Activated CD4-positive, alpha-beta T cell treated with anti-CD3 and anti-CD28 coated beads, Interleukin-2, Interleukin-4, amounts not matched to agents 100 ng/mL and 50 ng/mL, durations not matched to agents 16 hours and 8 hours (primary cell): ENCODE data around the gene TANGO2.

ENCODE experiments used
- DNase-seq: peaks from one replicate; pipeline ENCODE4 v3.0.0-alpha.2; 2020; ENCODE audit warnings: low spot score

Gene TANGO2

DNA sequence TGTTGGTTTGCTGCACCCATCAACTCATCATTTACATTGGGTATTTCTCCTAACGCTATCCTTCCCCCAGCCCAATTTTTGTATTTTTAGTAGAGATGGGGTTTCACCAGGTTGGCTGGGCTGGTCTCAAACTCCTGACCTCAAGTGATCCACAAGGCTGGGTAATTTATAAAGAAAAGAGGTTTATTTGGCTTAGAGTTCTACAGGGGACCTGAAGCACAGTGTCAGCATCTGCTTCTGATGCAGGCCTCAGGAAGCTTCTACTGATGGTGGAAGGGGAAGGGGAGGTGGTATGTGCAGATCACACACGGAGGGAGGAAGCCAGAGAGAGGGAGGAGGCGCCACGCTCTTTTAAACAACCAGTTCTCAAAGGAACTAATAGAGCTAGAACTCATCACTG is 25.8 kb downstream of the TANGO2 start:
- DNase-seq = no peak

DNA sequence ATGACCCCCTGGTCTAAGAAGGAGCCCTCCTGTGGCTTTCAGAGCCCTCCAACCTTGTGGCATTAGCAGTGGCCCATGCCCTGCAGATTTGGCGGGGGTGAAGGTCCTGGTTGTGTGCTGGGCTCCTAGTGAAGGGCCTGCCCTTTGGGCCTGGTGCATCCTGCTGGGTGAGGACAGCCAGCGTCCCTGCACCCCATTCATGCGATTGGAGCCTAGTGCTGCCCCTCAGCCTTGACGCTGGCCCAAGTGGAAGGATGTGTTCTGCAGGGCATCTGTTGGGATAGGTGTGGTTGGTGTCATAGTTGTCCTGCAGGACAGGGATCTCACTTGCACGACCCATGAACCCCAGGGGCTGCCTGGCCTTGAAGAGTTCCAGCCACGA is 31.0 kb downstream of the TANGO2 start:
- no peak for DNase-seq

DNA sequence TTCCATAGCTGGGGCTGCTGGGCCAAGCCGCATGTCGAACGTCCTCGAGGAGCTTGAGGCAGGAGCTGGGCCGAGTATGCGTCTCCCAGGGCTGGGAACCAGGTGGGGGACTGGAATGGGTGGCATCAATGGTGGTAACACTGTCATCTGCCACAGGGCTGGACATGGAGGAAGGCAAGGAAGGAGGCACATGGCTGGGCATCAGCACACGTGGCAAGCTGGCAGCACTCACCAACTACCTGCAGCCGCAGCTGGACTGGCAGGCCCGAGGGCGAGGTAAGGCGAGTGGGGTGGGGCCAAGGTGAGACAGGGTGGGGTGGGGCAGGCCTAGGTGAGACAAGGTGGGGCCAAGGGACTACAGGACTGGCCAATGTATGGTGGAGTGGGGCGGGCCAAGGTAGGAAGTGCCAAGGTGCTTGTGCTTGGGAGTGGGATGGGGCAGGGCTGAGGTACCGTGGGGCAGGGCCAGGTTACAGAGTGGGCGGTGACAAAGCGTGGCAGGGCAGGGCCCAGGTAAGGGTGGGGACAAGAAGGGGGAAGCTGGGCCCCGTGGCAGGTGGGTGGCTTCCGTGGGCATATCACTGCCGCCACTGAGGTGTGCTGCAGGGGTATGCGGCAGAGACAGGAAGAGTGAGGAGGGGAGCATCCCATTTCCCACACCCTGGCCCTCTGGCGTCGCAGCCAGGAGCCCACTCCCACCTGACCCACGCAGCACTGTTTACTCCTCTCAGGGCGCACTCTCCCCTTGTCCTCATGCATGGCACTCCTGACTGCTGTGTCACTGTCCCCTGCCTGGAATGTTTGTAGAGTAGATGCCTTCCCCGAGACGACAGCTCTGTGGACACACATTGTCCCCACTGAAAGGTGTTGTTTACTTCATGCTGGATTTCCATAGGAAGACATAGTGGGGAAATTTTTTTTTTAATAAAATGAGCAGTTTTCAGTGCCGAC is 31.7 kb downstream of the TANGO2 start:
- no peak for DNase-seq

DNA sequence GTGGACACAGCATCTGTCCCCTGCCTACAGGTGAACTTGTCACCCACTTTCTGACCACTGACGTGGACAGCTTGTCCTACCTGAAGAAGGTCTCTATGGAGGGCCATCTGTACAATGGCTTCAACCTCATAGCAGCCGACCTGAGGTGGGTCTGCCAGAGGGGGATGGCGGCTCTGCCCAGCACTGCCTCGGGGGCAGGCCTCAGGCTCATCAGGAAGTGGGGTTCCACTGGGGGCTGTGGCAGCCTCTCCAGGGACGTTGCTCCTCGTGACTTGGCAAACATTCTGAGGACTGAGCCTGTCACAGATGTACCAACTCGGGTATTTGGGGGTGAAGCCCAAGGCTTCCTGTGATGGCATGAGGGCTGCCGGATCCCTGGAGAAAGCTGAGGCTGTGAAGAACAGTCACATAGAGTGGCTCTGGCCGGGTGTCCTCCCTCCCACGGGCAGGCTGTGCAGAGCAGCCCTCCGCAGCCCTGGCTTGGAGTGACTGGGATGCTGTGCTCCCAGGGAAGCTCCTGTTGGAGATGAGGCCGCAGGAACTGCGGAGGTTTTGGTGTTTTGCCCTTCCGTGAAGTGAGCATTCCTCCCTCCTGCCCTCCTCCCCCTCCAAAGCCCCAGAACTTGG is 32.6 kb downstream of the TANGO2 start:
- no peak for DNase-seq

DNA sequence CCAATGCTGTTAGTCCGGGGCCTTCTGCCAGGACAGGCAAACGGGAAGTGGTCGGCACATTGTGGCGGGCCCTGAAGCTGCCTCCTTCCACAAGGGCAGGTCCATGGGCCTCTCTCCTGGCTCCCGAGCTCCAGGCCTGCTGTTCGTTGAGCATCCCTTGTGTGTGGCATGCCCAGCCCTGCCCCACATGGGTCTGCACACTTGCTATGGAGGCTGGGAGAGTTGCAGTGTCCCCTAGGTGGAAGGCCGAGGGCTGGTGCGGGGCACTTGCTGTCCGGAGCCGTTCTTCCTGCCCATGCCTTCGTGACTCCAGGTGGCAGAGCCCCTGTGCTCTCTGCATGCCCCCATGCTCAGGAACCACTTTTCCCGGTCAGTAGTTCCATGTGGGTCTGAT is 33.1 kb downstream of the TANGO2 start:
- DNase-seq = no peak

DNA sequence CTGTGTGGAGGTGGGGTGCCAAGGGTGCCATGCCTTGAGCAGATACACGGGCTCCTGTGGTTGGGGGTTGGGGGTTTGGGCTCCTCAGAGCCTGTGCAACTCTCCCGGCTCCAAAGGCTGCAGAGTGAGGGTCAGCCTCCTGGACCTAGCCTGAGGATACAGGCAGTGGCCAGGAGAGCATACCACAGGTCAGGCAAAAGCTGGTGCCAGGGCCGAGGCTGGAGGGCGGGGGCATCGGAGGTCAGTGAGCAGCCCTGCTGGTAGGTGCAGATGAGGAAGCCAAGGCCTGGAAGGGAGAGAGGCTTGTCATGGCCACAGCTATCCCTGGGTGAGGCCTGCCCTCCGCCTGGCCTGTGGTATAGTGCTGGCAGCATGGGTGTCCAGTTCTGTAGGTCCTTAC is 33.6 kb downstream of the TANGO2 start:
- no peak for DNase-seq

DNA sequence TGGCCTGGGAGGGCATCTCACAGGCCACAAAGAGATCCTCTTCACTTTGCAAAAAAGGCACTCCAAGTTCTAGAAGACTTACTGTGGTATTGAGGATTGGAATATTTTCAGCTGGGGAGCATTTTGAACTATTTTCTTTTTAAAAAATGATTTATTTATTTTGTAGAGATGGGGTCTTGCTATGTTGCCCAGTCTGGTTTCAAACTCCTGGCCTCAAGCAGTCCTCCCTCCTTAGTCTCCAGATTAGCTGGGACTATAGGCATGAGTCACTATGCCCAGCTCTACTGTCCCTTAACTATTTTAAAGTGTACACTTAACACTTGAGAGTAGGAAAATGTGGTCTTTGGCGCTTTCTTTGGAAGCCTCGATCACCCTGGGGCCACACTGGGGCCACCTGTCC is 34.2 kb downstream of the TANGO2 start:
- DNase-seq = no peak

DNA sequence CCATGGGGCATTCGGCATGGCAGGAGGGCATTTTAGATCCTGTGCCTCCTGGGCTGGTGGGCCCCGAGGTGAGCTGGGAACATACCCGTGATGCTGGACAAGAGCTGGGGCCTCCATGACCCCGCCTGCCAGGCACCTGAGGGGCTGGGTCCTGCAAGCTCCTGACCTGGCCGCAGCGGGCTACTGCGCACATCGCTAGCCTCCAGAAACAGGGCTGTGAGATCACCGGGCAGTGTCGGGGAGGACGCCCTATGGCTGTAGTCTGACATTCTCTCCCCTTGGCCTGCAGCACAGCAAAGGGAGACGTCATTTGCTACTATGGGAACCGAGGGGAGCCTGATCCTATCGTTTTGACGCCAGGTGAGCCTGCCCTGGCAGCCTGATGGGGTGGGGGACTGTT is 34.7 kb downstream of the TANGO2 start:
- DNase-seq = no peak

DNA sequence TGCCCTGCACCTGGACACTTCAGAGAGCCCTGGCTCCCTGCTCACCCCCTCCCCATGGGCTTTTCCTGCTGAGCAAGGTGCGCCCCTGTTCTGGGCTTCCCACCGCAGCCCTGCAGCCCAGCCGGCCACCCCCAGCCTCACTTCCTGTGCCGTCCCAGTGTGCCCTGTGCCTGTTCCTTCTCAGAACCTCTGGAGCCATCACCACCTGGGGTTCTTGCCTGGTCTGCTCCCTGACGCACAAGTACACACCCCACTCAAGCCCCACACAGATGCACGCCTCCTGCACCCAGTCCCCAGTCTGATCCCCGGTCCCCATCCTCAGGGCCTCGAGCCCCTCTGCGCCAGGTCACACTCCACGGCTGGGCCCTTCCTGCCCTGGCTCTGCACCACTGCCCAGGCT is 35.3 kb downstream of the TANGO2 start:
- no peak for DNase-seq

DNA sequence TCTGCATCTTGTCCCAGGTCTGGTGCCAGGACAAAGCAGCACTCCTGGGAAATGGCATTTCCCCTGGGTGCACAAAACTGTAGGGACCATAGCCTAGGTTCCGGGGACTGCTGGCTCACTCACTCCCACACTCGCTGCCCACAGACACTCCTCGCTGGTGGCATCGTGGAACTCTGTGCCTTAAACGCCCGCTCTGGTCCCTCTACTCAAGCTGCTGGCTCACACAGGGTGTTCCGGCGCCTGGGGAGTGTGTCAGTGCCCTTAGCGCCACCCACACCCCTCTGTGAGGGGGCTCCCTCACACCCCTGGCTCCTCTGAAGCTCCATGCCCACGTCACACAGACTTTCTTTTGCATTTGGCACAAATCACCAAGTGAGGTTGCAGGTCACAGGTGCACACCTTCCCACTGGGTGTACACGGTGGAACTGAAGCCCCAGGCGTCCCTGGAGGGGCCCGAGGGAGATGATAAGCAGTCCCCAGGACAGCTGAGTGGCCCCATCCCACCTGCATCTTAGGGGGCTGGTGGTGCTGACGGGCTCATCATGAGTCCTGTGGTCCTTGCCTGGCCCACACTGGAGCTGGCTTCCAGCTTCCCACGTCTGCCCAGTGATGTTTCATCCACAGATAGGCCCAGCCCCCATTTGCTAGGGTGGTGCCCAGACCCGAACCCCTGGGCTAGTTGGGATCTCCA is 35.9 kb downstream of the TANGO2 start:
- DNase-seq = no peak

DNA sequence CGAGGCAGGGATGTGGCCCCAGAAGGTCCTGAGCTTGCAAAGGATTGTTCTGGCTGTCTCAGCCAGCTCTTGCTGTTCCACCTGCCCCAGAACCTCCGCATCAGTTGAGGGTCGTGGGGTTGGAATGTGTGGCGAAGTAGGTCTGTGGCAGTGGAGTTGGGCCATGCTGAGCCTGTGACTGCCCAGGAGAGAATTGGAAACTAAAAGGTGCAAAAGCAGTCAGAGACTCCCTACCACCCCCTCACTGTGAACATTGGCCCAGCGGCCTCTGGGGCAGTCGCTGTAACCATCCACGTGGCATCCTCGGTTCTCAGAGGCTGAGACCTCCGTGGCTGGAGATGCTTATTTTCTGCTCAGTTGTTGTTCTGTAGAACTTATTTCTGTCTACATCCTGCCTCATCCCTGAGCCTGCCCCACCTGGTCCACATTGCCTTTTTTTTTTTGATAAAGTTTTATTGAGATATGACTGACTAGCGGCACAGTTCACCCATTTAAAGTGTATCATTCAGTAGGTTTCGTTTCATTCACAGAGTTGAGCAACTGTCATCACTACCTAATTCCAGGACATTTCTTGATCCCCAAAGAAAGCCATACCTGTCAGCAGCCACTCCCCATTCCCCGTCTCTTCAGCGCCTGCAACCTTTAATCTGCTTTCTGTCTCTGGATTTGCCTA is 36.8 kb downstream of the TANGO2 start:
- DNase-seq = no peak

DNA sequence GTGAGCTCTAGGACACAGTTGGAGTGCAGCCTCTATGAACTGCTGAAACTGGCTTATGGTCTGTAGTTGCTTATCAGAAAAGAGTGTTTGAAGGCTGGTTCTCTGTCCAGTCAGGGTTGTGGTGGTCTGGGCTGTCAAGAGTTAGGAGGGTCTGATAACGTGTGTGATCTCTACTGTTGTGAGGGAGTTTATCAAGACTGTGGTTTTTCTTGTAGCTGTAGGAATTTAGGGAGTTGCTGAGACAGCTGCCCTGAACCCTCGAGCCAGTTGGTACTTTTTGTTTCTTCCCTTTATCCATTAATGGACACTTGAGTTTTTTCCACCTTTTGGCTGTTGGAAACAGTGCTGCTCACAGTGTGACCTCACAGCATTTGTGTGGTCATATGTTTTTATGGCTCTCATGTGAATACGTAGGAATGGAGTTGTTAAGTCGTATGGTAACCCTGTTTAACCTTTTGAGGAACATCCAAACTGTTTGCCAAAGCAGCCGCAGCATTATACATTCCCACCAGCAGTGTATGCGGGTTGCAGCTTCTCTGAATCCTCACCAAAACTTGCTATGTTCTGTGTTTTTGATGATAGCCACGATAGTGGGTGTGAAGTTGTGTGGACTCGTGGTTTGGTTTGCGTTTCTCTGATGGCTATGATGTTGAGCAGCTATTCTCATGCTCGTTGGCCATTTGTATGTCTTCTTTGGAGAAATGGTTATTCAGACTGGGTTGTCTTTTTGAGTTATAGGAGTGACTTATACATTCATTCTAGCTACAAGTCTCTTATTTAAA is 38.3 kb downstream of the TANGO2 start:
- DNase-seq = no peak

DNA sequence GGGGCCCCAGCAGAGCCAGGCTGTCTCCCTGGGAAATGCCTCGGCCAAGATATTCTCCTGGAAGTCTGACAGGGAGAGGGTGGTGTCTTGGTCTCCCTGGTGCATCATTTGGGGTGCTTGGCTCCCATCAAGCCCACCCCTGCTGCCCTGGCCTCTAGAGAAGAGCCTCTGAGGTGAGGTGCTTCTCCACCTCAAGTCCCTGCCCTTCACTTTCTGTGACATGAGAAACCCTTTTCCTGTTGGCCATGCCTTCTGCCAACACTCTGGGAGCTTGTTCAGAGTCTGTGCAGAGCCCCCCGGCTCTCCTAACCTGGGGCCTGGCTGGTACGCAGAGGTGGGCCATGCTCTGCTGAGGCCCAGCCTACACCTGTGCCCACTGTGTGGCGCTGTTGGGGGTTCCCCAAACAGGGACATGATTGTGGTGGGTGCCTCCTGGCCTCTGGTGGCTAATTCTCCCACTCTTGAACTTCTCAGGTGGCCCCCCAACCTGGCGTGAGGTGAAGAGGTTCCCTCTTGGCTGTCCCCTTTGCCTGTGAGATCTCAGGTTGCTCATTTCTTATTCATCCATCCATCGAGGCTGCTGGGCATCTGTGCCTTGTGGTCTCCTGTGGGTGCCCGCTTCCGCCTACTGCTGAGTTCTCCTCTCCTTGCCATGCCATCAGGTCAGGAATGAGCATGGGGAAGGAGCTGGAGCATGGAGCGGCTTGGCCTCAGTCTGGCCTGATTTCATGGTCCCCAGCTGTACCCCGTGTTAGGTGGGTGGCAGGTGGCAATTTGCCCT is 40.0 kb downstream of the TANGO2 start:
- DNase-seq = no peak

DNA sequence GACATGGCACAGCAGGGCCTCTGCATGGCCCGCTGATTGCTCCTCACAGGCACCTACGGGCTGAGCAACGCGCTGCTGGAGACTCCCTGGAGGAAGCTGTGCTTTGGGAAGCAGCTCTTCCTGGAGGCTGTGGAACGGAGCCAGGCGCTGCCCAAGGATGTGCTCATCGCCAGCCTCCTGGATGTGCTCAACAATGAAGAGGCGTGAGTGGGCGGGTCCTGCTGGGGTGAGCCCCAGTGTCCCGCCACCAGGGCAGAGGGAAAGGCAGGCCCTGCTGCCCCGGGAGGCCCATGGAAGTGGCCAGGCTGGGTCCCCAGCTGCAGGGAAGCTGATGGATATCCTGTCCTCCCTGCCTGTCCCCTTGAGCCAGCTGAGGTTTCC is 40.6 kb downstream of the TANGO2 start:
- no peak for DNase-seq

DNA sequence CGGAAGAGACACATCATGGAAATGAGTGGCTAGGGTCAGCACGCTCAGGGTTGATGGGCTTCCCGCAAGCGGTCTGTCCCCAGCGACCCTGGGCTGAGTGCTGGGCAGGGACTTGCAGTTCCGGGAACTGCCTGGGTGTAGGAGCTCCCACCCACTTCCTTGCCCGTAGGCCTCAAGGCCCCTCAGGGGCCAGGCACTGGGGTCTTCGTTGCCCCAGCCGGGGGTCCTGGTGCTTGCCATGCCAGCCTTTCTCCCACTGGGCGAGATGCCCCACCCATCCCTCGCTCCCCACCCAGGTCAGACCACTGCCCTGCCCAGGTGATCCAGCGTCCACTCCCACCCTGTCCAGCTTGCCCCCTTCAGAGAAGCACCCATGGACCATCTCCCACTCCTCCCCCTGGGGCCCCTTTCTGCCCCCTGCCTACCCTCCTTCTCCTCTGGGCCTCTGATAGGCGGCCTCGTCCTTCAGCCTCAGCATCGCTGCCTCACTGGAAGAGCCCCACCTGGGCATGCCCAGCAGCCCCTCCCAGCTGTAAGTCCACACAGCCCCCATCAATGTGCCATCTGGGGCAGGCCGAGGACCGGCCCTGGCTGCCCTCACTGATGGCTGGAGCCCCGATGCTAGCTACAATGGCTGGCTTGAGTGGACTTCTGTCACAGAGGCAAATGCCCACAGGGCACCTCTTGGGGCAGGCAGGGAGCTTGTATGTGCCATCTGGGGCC is 41.3 kb downstream of the TANGO2 start:
- DNase-seq = no peak

DNA sequence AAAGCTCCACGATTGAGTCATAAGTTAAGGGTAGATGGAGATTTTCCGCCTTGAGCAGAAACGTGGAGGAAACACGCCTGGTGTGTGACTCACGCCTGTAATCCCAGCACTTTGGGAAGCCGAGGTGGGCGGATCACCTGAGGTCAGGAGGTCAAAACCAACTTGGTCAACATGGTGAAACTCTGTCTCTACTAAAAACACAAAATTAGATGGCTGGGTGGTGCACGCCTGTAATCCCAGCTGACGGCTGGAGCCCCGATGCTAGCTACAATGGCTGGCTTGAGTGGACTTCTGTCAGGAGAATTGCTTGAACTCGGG is 41.8 kb downstream of the TANGO2 start:
- DNase-seq = no peak

DNA sequence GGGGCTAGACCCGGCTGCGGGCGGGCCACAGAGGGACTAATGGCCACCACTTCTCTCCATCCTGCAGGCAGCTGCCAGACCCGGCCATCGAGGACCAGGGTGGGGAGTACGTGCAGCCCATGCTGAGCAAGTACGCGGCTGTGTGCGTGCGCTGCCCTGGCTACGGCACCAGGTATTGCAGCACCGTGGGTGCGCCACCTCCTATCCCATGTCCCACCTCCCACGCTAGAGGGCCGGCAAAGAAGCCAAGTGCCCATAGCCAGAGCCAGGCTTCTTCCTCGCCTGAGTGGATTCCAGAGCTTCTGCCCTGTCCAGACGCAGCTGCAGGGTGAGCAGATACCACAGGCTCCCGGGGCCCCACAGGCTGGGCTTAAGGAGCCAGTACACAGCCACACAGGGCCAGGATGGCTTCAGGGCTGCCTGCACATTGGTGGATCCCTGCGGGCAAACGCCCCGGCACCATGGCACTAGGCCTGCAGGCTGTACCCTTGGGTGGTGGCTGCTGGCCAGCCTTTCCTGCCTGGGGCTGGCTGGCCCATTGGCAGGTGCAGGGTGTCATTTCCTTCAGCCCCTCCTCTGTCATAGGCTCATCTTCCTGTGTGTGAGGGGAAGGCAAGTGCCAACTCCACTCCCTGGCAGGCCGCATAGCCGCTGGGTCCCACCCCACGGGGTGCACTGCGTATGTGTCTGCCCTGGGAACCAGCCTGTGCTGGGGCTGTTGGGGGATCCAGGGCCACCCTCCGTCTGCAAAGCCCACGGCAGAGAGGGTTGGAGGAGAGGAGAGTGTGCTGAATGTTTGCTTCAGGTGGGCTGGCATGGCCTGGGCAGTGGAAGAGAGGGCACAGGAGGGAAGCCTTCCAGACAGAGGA is 42.6 kb downstream of the TANGO2 start:
- no peak for DNase-seq

DNA sequence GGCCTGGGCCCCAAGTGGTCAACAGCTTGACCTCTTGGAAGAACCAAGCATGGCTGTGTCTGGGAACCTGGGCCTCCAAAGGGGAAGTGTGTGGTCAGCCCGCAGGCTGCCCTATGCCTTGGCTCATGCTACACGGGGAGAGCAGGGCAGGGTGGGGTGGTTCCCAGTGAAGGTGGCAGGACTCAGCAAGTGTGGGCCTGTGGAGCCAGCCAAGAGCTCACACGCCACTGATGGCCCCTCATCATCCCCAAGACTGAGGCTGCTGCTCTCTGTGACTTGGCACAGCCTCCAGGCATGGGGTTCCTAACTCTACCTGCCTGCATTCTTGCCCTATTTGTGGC is 43.2 kb downstream of the TANGO2 start:
- no peak for DNase-seq

DNA sequence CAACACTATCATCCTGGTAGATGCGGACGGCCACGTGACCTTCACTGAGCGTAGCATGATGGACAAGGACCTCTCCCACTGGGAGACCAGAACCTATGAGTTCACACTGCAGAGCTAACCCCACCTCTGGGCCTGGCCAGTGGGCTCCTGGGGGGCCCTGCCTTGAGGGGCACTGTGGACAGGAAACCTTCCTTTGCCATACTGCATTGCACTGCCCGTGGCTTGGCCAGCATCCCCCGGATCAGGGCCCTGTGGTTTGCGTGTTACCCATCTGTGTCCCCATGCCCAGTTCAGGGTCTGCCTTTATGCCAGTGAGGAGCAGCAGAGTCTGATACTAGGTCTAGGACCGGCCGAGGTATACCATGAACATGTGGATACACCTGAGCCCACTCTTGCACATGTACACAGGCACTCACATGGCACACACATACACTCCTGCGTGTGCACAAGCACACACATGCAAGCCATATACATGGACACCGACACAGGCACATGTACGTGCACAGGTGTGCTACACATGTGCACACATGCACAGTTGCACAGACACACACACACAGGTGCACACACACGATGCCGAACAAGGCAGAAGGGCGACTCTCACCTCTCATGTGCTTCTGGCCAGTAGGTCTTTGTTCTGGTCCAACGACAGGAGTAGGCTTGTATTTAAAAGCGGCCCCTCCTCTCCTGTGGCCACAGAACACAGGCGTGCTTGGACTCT is 43.8 kb downstream of the TANGO2 start:
- no peak for DNase-seq
